Effector memory CD4-positive, alpha-beta T cell (primary cell): ENCODE data around the gene KRTAP1-1.

Experiments used
- DNase-seq, 3 donors: peaks; one replicate each; pipeline ENCODE4 v3.0.0-alpha.2; 2020
- H3K27ac ChIP-seq: 2 replicates; pipeline ENCODE4 v1.7.0; 2013; ENCODE audit warnings: mild to moderate bottlenecking, low read length, moderate library complexity; ENCODE audit not compliant: insufficient read depth, poor library complexity, severe bottlenecking
- H3K27me3 ChIP-seq: replicated peaks from 2 replicates; pipeline ENCODE4 v1.7.0; 2013; ENCODE audit warnings: mild to moderate bottlenecking, low read length; ENCODE audit not compliant: insufficient read depth, control insufficient read depth, poor library complexity, severe bottlenecking
- H3K36me3 ChIP-seq: 2 replicates; pipeline ENCODE4 v1.7.0; 2013; ENCODE audit warnings: mild to moderate bottlenecking, low read length, moderate library complexity; ENCODE audit not compliant: control insufficient read depth, insufficient read depth
- H3K4me1 ChIP-seq: 2 replicates; pipeline ENCODE4 v1.7.0; 2013; ENCODE audit warnings: low read length, mild to moderate bottlenecking; ENCODE audit not compliant: control insufficient read depth, insufficient read depth, poor library complexity, severe bottlenecking
- H3K4me3 ChIP-seq: 2 replicates; pipeline ENCODE4 v1.7.0; 2013; ENCODE audit warnings: low read length, low read depth, mild to moderate bottlenecking; ENCODE audit not compliant: insufficient read depth, poor library complexity, severe bottlenecking
- H3K9me3 ChIP-seq: 2 replicates; pipeline ENCODE4 v1.7.0; 2013; ENCODE audit warnings: mild to moderate bottlenecking, low read length, moderate library complexity; ENCODE audit not compliant: control insufficient read depth

The KRTAP1-1 gene

DNA sequence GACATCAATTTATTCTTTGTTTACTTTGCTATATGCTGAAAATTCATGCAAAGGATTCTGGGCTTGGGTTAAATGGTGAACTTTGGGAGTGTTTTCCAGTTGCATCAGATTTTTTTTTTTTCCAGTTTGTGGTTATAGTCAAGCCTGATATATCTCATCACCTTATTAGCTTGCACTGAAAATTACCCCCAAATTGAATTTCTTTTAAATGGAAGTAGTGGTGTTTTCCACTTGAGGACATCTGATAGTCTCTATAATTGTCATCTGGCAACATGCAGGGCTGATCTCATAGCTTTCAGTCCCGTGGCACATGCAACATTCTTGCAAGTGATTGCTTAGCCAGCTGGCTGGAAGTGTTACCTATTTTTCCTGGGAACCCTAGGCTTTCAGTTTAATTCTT lies 27.6 kb downstream of the KRTAP1-1 start:
- Histone ChIP-seq H3K4me1 (no peaks in the 10 kb centered on the region), H3K9me3 (no peaks in the 10 kb centered on the region), H3K27ac (no peak overlapping the region), H3K36me3 (no peaks in the 10 kb centered on the region), H3K27me3 (no peaks in the 10 kb centered on the region), H3K4me3 (no peak overlapping the region)
- no peak for DNase-seq

DNA sequence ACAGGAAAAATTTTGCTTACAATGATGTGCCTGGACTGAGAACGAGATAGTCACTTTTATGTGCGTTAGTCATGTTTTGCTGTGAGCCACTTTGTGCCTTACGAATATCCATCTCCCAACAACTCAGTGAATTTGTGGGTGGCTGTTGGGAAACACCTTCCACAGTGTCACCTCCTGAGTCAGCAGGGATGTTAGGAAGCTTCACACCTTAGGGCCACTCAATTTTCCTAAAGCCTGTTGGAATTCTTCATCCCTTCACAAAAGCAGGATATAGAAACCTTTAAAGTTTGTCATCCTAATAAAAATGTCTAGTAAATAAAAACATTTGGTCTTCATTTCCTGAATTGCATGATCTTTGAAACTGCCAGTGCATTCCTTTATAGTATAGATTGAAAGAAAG lies 28.1 kb downstream of the KRTAP1-1 start:
- Histone ChIP-seq H3K27me3 (no peaks in the 10 kb centered on the region), H3K36me3 (no peaks in the 10 kb centered on the region), H3K27ac (no peak overlapping the region), H3K9me3 (no peaks in the 10 kb centered on the region), H3K4me3 (no peak overlapping the region), H3K4me1 (no peaks in the 10 kb centered on the region)
- no peak for DNase-seq

DNA sequence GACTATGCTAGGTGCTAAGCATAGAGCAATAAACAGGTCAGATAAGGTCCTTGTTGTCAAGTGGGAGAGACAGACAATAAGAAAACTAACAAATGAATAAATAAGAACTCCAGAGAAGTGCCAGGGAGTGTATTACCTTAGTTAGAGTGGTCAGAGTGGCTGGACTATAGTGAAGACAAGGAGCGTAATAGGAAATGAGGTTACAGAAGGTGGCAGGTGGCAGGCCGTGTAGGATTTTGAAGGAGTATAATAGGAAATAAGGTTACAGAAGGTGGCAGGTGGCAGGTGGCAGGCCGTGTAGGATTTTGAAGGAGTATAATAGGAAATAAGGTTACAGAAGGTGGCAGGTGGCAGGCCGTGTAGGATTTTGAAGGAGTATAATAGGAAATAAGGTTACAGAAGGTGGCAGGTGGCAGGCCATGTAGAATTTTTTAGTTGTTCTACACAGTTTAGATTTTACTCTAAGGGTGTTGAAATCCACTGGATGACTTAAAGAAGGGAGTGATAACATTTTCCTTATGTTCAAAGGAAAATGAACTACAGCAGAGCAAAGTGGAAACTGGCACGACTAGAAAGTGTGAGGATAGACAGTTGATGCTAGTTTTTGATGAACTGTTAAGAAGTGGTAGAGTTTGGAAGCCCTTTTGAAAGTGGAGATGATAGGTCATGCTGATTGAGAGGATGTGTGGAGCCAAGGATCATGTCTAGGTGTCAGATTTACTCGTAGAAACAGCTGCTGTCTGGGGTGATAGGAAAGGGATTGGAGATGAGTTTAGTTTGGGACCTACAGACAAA lies 28.7 kb downstream of the KRTAP1-1 start:
- Histone ChIP-seq H3K9me3 (no peaks in the 10 kb centered on the region), H3K4me1 (no peaks in the 10 kb centered on the region), H3K27ac (no peak overlapping the region), H3K27me3 (no peaks in the 10 kb centered on the region), H3K36me3 (no peaks in the 10 kb centered on the region), H3K4me3 (no peak overlapping the region)
- no peak for DNase-seq

DNA sequence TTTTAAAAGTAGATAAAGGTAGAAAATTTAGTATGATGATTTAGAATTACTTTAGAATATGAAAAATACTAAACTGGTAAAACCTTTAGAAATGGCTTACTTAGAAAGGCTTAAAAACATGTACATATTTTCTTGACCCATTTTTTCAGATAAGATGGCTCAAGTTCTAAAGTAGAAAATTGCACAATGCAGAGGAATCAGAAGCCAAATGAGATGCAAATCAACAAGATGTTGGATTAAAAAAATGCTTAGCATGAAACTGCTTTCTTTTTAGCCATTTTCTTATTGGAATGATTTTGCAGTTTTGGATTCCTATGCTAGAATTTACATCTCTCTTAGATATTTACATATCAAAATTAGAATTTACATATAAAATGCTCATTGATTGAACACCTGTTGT lies 30.8 kb downstream of the KRTAP1-1 start:
- Histone ChIP-seq H3K9me3 (no peaks in the 10 kb centered on the region), H3K4me3 (no peak overlapping the region), H3K36me3 (no peaks in the 10 kb centered on the region), H3K27ac (no peak overlapping the region), H3K4me1 (no peaks in the 10 kb centered on the region), H3K27me3 (no peaks in the 10 kb centered on the region)
- no peak for DNase-seq

DNA sequence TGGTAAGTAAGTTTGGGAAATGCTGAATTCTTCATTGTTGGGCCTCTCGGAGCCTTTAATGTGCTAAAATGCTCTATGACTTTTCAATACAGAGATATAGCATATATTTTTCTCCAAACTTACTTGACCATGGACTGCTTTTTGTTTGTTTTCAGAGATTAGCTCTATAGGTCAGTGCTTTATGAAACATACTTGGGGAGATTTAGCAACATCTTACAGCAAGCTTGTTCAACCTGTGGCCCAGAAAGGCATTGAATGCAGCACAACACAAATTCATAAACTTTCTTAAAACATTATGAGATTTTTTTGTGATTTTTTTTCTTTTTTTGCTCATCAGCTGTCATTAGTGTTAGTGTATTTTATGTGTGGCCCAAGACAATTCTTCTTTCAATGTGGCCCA lies 31.3 kb downstream of the KRTAP1-1 start:
- Histone ChIP-seq H3K4me1 (no peaks in the 10 kb centered on the region), H3K9me3 (no peaks in the 10 kb centered on the region), H3K27ac (no peak overlapping the region), H3K36me3 (no peaks in the 10 kb centered on the region), H3K4me3 (no peak overlapping the region), H3K27me3 (no peaks in the 10 kb centered on the region)
- DNase-seq = no peak

DNA sequence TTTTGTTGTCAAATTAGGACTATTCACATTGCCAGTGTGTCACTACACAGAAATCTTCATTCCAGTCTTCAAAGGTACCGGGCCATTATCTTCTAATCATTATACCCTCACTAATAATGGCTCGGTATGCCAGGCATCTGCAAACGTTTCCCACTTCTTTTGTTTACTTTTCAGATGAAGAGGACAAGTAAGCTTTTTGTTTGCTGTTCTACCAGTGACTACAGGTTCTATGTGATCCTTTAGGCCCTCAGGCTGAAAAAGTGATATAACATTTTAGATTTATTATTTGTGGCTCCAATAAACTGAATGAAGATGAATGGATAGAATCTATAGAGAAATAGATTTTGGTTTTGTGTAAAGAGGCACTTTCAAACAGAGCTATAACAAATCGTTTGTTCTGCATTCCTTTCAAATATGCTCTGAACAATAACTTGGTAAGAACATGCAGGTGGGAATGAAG lies 31.9 kb downstream of the KRTAP1-1 start:
- Histone ChIP-seq H3K4me1 (no peaks in the 10 kb centered on the region), H3K4me3 (no peak overlapping the region), H3K27me3 (no peaks in the 10 kb centered on the region), H3K36me3 (no peaks in the 10 kb centered on the region), H3K9me3 (no peaks in the 10 kb centered on the region), H3K27ac (no peak overlapping the region)
- no peak for DNase-seq

DNA sequence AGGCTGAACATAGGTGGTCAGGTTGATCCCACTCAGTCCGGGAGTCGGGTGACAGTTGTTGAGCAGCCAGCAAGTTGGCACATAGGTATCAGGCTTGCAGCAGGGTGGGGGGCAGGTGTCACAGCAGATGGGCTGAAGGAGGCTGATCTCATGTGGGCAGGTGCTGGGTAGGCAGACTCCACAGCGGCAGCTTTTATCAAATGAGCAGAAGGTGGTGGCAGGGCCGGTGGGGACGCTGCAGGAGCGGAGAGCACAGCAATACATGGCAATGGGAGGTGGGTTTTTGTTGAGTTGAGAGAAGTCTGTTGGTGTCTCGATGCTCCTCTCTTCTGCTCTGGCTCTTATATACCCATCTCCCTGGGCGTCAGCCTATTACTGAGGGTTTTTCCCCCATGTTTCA lies 32.4 kb downstream of the KRTAP1-1 start, which contains the start of gene KRTAP3-1:
KRTAP3-1 (minus strand) TSS at position 318 of the 400 bp plus-strand sequence; CDS start at position 264, 54 bp downstream.
- Histone ChIP-seq H3K9me3 (no peaks in the 10 kb centered on the region), H3K4me1 (no peaks in the 10 kb centered on the region), H3K36me3 (no peaks in the 10 kb centered on the region), H3K27ac (no peak within 1 kb of the TSS), H3K4me3 (no peak within 1 kb of the TSS), H3K27me3 (no peaks in the 10 kb centered on the region)
- DNase-seq = no peak

DNA sequence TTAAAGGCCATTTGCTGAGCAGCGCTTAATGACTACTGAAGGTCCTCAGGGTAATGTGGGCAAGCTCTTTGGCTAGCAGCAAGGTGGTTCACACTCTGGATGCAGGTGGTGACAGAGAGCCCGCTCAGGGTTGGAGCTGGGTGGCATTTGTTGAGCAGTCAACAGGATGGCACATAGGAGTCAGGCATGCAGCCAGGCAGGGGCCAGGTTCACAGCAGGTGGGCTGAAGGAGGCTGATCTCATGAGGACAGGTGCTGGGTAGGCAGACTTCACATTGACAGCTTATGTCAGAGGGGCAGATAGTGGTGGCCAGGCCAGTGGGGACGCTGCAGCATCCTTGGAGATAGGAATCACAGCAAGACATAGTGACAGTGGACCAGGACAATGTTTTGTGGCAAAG lies 36.9 kb downstream of the KRTAP1-1 start:
- Histone ChIP-seq H3K27me3 (no peaks in the 10 kb centered on the region), H3K27ac (no peak overlapping the region), H3K4me3 (no peak overlapping the region), H3K36me3 (no peaks in the 10 kb centered on the region), H3K9me3 (no peaks in the 10 kb centered on the region), H3K4me1 (no peaks in the 10 kb centered on the region)
- no peak for DNase-seq

DNA sequence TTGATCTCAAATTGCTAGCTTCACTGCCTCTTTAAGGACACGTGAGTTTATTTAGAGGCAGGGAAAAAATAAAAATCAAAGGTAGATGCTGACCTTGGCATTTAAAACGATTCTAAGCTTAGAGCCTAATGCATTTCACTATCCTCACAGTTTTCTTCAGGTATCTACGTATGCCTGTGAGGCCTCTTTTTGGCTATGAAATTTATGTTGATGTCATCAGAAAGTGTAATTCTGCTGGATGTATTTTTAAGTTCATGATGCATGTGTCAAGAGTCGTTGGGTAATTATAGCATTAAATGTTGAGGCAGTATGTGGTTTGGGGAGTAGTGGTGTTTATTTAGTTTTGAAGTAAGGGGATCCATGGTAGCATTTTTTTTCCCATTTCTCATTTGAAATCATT lies 37.3 kb downstream of the KRTAP1-1 start:
- no peaks in the 10 kb centered on the region for H3K27me3 ChIP-seq
- DNase-seq = no peak
- no peaks in the 10 kb centered on the region for H3K36me3 ChIP-seq
- H3K9me3 ChIP-seq = no peaks in the 10 kb centered on the region
- H3K27ac ChIP-seq = no peak overlapping the region
- H3K4me1 ChIP-seq = no peaks in the 10 kb centered on the region
- H3K4me3 ChIP-seq = no peak overlapping the region

DNA sequence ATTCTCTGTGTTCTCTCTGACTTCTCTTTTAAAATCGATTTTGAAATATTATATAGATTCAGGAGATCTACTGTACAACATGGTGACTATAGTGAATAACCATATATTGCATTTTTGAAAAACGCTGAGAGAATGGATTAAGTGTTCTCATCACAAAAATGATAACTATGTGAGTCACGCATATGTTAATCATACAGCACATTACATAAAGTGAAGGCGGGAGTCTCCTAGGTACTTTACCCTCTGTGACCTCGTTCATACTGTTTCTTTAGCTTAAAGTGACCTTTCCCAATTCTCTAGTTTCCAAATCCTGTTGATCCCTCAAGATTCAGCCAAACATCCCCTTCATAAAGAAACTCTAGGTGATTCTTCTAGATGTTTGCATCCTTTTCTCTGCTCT lies 38.4 kb downstream of the KRTAP1-1 start:
- no peak for DNase-seq
- Histone ChIP-seq H3K27me3 (peaks cover 3% of the 10 kb centered on the region), H3K27ac (no peak overlapping the region), H3K36me3 (no peaks in the 10 kb centered on the region), H3K4me1 (no peaks in the 10 kb centered on the region), H3K4me3 (no peak overlapping the region), H3K9me3 (no peaks in the 10 kb centered on the region)
